HCEC 1CT (cell line): ENCODE measurements around the gene FGF3.

Experiments used
- DNase-seq: peaks from one replicate; pipeline ENCODE4 v3.0.0-alpha.2; 2017

Gene FGF3

DNA sequence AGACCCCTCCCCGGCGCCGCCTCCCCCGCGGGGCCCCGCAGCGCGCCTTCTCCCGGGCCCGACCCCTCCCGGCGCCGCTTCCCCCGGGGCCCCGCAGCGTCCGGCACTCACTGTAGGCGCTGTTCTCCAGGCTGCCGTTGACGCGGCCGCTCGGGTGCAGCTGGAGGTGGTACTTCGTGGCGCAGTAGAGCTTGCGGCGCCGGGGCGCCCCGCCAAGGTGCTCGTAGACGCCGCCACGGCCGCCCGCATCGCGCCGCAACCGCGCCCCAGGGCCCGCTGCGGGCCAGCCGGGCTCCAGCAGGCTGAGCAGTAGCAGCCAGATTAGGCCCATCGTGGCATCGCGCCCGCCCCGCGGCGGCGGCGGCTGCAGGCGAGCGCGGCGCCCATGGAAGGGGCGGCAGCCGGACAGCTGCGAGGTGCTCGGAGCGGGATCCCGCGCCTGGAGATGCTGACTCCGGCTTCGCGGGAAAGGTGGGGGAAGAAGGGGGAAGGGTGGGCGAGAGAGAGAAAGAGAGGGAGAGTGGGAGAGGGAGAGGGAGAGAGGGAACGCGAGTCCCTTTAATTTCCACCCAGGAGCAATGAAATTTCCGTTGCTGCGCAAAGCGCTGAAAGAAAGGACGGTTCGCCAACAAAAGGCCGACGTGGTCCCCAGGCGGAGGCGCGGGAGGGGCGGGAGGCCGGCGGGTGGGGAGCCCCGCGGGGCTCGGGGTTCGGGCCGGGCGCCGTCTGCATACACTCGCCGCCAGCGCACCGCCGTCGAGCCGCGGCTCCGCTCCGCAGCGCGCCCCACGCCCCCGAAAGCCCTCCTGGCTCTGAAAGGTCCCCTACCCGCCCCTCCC is at the start of gene FGF3:
Gene FGF3, minus strand, starts transcription at position 814 of the 839 bp plus-strand sequence. Its CDS starts 483 bp downstream, at position 331.
- DNase-seq, result no peak

DNA sequence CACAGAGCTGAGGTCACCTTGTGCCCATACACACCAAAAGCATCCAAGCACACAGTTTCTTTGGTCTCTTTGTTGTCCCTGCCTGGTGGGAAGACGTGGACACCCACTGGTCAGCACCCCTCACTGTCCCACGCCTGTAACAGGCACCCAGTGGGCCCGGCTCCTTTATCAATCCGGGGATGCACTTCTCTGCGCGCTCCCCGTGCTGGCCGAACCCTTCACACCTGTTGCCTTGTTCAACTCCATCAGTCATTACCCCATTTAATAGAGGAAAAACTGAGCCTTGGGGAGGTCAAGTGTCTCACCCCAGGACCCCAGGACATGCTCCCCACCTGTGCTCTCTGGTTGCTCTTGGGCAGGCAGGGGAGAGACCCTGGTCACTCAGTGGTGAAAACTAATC is 49.7 kb upstream of the FGF3 start:
- DNase-seq, result no peak

DNA sequence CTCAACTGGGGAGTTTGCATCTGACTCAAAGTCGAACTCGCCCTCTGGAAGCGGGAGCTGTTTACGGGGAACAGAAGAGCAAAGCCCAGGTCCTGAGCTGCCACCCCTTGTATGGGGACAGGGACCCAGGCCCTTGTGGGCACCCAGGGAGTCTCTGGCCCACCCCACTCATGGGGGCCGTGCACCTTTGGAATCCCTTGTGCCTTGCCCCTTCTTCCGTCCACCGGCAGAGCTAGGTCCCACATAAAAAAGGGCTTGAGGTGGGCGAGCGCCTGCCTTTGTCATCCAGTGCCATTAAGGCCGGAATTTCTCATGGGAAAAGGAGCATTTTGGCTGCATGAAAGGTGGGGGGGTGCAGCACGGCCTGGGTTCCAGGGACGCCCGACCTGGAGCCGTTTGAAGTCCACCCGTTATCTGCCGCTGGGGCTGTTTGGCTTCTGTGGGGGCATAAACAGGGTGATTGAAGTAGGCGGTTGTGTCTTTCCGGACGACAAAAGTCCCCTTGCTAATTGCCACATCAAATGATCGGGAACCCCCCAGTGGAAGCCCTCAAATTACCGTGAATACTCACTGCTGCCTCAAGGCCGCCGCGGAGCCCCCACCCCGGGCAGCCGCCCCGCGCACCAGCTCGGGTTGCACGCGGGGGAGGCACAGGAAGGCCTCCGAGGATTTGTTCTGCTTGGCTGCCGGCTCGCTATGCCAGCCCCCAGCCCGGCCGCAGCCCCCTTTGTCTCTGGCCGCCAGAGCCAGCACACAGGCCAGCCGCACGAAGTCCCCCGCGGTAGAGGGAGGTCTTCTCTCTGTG is 49.0 kb upstream of the FGF3 start:
- DNase-seq, result no peak

DNA sequence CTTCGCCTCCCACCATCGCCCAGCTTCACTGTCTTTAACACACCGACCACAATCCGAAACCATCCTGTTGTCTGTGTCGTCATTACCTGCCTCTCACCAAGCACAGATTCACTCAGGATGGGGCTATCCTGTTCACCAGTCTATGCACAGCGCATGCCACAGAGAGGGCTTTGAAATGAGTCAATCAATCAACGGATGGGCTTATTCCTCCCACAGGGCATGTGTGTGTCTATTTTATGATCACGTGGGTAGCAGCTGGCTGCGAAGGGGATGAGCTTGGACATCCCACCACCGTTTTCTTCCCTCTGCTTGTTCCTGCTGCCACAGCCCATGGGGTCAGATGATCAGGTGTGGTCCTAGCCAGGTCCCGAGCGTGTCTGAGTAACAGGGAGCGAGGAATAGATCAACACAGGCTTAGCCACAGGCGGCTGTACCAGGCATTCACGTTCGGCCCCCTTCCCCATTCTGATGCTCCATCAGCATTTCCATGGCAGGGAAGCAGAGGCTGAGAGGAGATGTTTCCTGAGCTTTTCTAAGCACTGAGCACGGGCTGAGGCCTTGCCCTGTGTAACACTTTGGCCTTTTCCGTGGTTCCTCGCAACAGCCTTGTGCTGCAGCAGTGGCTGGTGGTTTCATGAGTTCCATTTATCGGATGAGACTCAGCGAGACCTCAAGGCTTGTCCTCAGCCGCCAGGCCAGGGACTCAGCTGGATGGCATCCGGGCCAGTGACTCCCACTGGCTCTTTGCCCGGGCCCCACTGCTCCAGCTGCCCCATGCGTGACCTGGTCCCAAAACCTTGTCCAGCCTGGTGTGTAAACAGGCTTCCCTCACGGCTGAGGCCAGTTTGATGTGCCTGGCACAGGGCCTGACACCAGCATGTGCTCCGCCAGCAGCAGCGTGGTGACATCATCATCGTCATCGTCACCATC is 48.1 kb upstream of the FGF3 start:
- no peak for DNase-seq

DNA sequence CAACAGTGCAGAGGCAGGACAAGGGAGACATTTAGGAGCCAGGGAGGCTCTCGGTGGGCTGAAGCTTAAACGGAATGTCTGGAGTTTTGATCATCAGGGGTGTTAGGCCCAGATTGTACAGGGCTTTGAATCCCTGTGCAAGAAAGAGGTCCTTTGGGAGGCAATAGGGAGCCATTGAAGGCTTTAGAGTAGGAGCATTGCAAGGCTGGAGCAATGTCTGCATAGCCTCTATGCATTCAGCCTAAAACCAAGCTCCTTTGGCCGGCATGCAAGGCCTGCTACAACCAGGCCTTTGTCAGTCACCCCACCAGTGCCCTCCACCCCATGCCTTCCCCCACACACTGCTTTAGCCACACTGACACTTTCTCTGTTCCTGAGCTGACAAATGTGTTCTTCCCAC is 47.4 kb upstream of the FGF3 start:
- DNase-seq, result no peak

DNA sequence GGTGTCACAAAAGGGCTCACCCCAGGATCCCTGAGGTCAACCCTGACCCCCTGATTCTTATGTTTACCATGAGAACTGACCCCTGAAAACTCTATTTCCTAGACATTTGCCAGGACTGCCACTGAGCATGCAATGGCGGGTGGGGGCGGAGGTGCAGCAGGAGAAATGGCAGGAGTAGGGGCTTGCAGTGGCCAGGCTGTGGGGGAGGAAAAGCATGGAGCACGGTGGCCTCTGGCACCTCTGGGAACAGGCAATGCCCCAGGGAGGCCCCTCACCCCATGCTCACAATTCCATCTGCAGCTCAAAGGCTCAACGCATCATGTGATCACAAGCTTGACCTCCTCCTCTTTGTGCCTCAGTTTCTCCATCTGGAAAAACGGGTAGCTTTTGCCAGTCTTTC is 46.5 kb upstream of the FGF3 start:
- DNase-seq, result no peak

DNA sequence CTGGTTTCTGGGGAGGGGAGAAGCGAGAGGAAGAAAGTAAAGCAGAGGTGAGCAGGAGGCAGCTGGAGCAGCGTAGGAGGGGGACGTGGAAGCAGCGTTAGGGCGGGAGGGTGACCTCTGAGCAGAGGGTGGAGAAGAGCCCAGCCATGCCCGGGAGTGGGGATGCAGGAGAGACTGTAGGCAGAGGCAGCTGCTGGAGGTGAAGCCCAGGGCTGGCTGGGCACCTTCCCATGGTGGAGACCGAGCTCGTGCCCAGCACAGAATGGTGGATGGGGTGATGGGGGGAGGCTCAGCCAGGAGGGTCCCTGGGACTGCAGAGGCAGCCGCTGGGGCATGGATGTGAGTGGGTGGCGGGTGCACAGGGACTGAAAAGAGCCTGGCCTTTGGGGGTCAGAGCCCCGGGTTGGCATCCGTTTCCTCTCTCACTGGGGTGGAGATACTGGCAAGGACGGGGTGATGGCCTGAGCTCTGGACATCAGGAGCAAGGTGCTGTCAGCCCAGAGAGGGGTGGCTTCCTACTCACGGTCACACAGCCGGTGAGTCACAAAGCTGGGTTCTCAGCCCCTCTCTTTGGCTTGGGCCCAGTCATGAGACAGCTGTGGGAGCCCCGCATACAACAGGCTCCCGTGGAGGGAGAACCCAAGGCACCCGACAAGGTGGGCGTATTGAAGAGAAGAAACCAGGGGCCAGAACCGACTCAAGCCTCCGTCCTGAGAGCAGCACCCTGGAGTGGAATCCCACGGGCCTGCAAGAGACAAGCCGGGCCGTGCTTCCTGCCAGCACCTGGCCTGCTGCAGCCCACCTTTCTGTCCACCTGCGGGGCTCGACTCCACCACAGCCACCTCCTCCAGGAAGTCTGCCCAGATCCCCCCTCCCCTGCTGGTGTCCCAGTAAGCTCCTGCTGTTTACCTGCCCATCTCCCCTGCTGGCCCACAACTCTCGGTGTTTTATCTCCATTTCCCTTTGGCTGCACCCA is 45.8 kb upstream of the FGF3 start:
- no peak for DNase-seq

DNA sequence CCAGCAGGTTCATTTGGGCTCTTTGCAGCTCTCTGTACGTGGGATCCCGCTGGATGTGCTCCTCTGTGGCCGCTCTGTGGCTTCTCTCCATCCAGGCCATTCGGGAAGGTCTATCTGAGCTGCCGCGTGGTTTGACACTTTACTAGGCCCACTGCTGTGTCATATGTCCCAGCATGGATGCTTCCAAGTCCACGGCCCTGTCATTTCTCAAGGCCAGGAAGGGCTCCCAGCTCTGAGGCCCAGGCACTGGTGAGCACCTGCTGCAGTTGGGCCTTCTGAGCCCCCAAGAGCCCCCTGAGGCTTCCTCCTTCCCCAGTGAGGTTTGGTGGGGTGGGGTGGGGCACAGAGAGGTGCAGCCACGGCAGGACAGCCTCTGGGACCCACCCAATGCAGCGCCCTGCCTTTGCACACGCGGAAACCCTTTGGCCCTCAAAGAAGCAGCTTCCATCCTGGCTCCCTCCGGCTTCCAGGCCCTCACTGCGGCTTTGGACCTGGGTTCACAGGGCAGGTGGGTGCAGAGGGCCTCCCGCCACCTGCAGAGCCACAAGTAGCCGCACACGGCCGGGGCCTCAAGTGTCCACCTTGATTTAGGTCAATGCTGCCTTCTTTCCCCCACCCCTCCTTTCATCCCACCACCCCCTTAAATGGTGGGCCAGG is 44.5 kb upstream of the FGF3 start:
- no peak for DNase-seq

DNA sequence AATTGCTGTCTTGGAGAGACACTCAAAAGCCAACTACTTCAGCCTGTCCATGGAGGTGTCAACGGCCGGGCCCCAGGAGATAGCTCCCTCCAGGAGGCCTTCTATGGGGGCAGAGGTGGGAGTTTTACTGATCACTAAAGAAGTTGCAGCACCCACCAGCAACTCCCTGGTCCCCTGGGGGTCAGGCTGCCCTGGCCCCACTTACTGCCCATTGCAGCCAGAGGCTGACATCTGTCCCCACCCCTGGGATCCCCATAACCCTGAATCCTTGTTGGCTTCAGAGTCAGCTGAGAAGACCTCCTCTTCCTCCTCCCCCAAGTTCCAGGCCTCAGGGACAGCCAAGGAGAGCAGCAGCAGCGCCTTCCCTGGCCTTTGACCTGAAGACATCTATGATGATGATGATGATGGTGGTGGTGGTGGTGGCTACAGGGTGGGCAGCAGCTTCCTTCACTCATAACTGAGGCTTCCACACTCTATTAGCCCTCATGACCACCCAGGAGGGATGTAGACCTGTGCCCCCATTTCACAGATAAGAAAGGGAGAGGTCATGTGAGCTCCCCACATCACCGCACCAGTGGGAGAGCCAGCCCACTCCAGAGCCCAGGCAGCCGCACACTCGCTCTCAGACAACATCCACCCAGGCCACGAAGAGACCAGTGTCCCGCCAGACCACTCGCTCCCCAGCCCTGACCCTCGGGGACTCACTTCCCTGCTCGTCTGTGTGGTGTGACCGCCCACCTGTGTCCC is 43.8 kb upstream of the FGF3 start:
- DNase-seq, result no peak

DNA sequence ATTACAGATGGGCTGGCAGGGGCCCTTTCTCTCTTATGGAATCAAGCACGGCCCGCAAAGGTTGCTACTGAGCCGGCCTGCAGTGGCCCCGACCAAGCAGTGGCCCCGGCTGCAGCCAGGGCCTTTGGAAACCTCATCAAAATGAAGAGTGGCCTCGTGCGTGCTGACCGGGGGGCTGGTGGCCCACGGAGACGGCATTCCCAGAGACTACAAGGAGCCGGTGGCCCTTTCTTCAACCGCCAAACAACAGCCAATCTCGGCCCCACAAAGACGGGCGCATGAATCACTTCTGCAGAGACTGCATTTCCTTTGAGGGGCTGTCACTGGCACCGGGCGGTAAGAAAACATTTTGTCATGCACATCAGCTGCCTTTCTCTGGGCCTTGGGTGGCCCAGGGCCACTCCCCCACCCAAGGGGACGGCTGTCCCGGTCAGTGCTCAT is 43.1 kb upstream of the FGF3 start:
- no peak for DNase-seq

DNA sequence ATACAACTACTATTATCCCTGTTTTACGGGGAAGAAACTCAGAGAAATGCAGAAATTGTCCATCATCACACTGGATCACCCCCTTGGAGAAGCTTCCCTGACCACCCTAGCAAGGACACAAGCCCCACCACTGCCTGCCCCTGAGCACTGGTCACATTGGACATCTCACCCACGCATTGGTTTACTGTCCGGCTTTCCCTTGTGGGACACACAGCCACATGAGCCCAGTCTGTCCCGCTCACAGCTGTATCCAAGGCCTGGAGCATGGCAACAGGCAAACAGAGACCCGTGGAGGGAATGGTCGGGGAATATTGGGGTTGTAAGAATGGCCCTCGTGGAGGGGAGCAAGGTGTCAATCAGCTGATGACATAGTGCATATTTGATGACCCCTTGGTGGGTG is 42.7 kb upstream of the FGF3 start:
- no peak for DNase-seq

DNA sequence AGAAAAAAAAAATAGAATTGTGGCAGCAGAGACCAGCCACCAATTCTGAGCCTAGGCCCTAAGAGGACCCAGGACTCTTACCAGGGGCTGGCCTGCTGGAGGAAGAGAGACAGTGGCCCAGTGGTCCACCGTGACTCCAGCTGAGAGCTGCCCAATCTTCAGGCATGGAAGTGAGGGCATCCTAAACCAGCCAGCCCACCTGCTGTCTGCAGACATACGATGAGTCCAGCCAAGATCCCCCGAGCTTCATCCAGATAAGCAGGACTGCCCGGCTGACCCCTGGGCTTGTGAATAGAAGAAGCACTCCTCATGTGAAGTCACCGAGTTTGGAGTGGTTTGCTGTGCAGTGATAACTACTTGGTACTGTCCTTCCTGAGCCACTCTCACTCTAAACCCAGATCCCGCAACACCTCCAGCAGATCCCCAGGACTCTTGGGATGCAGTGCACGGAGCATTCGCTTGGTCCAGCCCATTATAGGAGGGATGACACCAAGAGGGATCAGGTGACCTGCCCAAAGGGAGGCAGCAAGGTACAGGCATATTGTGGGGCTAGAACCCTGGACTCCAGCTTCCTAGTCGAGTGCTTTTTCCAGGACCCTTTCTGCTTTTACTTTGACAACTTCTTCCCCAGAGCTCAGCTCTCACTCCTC is 41.7 kb upstream of the FGF3 start:
- no peak for DNase-seq

DNA sequence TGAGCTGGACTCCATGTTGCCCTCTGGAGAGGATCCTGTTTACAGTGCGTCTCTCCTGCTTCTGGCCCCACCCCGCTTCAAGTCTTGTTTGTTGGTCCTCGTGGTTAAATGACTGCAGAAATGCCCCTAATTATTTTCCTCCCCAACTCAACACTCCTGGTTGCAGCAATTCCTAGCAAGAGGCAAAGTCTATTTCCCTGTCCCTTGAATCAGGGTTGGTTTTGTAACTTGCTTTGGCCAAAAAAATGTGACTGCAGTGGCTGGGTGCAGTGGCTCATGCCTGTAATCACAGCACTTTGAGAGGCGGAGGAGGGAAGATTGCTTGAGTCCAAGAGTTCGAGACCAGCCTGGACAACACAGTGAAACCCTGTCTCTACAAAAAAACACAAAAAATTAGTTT is 41.0 kb upstream of the FGF3 start:
- DNase-seq, result no peak

DNA sequence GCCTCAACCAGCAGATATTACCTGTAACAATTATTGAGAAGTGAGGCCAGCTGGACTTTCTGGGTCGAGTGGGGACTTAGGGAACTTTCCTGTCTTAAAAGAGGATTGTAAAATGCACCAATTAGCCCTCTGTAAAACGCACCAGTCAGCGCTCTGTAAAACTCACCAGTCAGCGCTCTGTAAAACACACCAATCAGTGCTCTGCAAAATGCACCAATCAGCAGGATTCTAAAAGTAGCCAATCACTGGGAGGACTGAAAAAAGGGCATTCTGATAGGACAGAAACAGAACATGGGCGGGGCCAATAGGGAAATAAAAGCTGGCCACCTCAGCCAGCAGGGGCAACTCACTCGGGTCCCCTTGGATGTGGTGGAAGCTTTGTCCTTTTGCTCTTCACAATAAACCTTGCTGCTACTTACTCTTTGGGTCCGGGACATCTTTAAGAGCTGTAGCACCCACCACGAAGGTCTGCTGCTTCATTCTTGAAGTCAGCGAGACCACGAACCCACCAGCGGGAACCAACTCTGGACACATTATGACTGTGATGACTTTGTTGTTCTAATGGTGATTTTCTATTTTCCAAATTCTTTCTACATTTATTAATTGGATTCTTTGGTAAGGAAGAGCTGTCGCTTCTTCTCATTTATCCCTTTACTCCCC is 40.2 kb upstream of the FGF3 start:
- DNase-seq, result no peak

DNA sequence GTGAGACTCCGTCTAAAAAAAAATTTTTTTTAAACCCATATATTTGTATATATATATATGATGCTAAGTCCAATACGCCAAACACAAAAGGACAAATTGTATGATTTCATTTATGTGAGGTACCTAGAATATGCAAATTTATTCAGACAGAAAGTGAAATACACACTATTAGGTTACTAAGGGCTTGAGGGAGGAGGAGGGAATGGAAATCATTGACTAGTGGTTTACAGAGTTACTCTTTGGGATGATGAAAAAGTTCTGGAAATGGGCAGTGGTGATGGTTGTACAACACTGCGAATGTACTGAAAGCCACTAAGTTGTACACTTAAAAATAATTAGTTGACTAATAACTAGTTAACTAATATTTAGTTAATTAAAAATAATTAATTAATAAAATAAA is 36.2 kb upstream of the FGF3 start:
- no peak for DNase-seq

DNA sequence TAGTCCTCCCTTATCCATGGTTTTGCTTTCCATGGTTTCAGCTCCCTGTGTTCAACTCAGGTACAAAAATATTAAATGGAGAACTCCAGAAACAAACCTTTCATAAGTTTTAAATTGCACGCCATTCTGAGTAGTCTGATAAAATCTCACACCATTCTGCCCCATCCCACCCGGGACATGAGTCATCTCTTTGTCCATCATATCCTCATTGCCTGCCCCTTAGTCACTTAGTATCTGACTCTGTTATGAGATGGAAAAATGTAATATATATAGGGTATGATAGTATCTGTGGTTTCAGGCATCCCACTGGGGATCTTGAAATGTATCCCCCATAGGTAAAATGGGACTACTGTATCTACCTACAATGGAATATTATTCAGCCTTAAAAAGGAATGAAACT is 35.5 kb upstream of the FGF3 start:
- DNase-seq, result peak; percentile 56

DNA sequence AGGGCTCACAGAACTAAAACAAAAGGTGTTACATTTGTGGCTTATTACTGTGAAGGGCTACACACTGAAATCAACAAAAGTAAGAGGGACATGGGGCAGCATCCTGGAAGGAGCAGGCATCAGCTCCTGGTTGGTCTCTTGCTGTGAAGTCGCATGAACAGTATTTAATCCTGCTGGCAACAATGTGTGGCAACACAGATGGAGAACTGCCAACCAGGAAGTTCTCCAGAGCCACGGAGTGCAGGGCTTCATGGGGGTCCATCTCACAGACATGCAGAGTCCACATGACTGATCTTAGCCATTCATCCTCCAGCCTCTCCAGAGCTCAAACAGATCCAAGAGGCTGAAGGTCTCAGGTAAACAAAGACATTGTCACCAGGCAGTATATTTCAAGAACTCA is 32.8 kb upstream of the FGF3 start:
- no peak for DNase-seq

DNA sequence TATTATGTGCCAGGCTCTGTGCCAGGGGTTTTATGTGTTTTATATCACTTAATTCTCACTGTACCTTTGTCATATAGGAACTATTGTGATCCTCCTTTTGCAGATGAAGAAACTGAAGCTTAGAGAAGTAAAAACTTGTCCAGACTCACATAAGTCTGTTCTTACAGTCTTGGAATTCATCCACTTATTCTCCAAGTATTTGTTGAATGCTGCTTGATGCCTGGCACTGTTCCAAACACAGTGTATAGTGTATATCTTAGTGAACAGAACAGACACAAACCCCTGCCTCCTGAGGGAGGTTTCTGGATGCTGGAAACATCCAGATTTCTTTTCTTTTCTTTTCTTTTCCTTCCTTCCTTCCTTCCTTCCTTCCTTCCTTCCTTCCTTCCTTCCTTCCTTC is 29.0 kb upstream of the FGF3 start:
- DNase-seq, result no peak

DNA sequence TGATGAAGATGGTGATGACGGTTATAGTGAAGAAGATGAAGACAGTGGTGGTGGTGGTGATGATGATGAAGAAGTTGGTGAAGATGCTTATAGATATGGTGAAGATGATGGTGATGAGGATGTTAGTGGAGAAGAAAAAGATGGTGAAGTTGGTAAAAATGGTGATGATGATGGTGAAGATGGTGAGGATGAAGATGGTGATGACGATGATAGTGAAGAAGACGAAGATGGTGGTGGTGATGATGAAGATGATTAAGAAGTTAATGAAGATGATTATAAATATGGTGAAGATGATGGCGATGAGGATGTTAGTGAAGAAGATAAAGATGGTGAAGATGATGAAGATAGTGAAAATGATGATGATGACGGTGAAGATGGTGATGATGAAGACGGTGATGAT is 25.2 kb upstream of the FGF3 start:
- no peak for DNase-seq
